K562 (cell line): ENCODE data around the gene KLF17. TPM values are rescaled to one million over a fixed set of nuclear protein-coding genes. Genes with fewer than 3 reads are reported as not detected.

Experiments
- ATAC-seq: fragments of 200-7000 bp; cut with Tn5 transposase; 3 replicates; pipeline ENCODE4 v1.9.1; 2020; ENCODE audit warnings: moderate library complexity
- BruUV-seq: library from RNA; stranded (reverse); fragments of 400-500 nt; replicated peaks from 2 replicates; lab custom pipeline; 2021; lab: Mats Ljungman, UMichigan
- CTCF ChIA-PET: fragments of 300-600 bp; formaldehyde crosslinking; extraction: SDS; loops from one replicate; lab custom pipeline; 2021; ENCODE audit warnings: low intra/inter-chr PET ratio; lab: Yijun Ruan, JAX
- POLR2A ChIA-PET: fragments of 300-600, 350-650 bp; sonication (Branson Sonifier 250); formaldehyde crosslinking; extraction: SDS; loops from one replicate; lab custom pipeline; 2021; ENCODE audit warnings: antibody characterized with exemption, inconsistent platforms; lab: Yijun Ruan, JAX
- DNase-seq, 4 experiments: peaks; one replicate each; pipeline versions ENCODE4 v3.0.0 to v3.0.0-alpha.2; 2011 to 2018; ENCODE audit warnings: low spot score in 3 of 4, mixed read lengths in 3 of 4; ENCODE audit errors: extremely low read depth in 1 of 4
- FAIRE-seq: peaks from 2 replicates; lab custom pipeline; 2011; peaks lifted over from hg19 to GRCh38; lab: Jason Lieb, UNC
- H2AFZ ChIP-seq: 2 replicates; pipeline ENCODE4 v1.6.0; 2011; ENCODE audit warnings: low read depth, low read length, control low read depth, inconsistent platforms
- H3K27ac ChIP-seq: fragments of 200-600 bp; 3 replicates; pipeline ENCODE4 v1.8.0; 2011; ENCODE audit warnings: low read depth, mild to moderate bottlenecking, control low read depth, inconsistent platforms, low read length, moderate library complexity, mixed read lengths; ENCODE audit errors: extremely low read depth
- H3K27me3 ChIP-seq, 2 experiments: fragments of 300-600 bp in 1 of 2; 2 replicates in 1 of 2; 3 replicates in 1 of 2; pipeline versions ENCODE4 v1.6.0 to v1.8.0; 2011; ENCODE audit warnings: inconsistent platforms in 2 of 2, low read length in 2 of 2, mild to moderate bottlenecking in 1 of 2, mixed read lengths in 1 of 2, moderate library complexity in 1 of 2; ENCODE audit not compliant: control insufficient read depth in 2 of 2, insufficient read depth in 2 of 2
- H3K36me3 ChIP-seq: fragments of 300-600 bp; 3 replicates; pipeline ENCODE4 v1.8.0; 2011; ENCODE audit warnings: mild to moderate bottlenecking, low read length, inconsistent platforms; ENCODE audit not compliant: control insufficient read depth, insufficient read depth
- H3K4me1 ChIP-seq, 2 experiments: fragments of 200-600 bp in 1 of 2; replicated peaks in 1 of 2; 2 replicates in 1 of 2; 3 replicates in 1 of 2; pipeline versions ENCODE4 v1.5.1 to v1.8.0; 2011; ENCODE audit warnings: inconsistent platforms in 2 of 2, low read length in 2 of 2, mild to moderate bottlenecking in 1 of 2, mixed read lengths in 1 of 2, moderate library complexity in 1 of 2; ENCODE audit not compliant: control insufficient read depth in 2 of 2, insufficient read depth in 2 of 2
- H3K4me2 ChIP-seq: 2 replicates; pipeline ENCODE4 v1.6.1; 2011; ENCODE audit warnings: low read length, control low read depth, inconsistent platforms, mixed read lengths; ENCODE audit not compliant: insufficient read depth
- H3K4me3 ChIP-seq: fragments of 200-600 bp; sonication (generic), shearing (Covaris generic); 2 replicates; pipeline ENCODE4 v1.5.1; 2016; ENCODE audit warnings: control low read depth, inconsistent platforms
- H3K79me2 ChIP-seq: fragments of 200-600 bp; 3 replicates; pipeline ENCODE4 v1.8.0; 2011; ENCODE audit warnings: low read length, inconsistent platforms; ENCODE audit not compliant: control insufficient read depth, insufficient read depth
- H3K9ac ChIP-seq, 2 experiments: 2 replicates each; pipeline versions ENCODE4 v1.6.0 to v1.6.1; 2011; ENCODE audit warnings: low read depth in 2 of 2, low read length in 2 of 2, control low read depth in 1 of 2, inconsistent platforms in 1 of 2, mild to moderate bottlenecking in 1 of 2, mixed read lengths in 1 of 2; ENCODE audit not compliant: insufficient read depth in 1 of 2
- H3K9me1 ChIP-seq: one replicate; pipeline ENCODE4 v1.6.0; 2011; ENCODE audit warnings: inconsistent platforms, mild to moderate bottlenecking, low read length, moderate library complexity; ENCODE audit not compliant: control insufficient read depth, insufficient read depth
- H3K9me3 ChIP-seq: replicated peaks from 2 replicates; pipeline ENCODE4 v1.5.1; 2011; ENCODE audit warnings: low read depth, low read length, inconsistent platforms; ENCODE audit not compliant: control insufficient read depth, insufficient read depth
- H4K20me1 ChIP-seq: replicated peaks from 2 replicates; pipeline ENCODE4 v1.6.1; 2011; ENCODE audit warnings: low read length, inconsistent platforms, mixed read lengths; ENCODE audit not compliant: control insufficient read depth, insufficient read depth
- ARNT ChIP-seq, 2 experiments: fragments of 450-650 bp; IDR thresholded peaks; 2 replicates each; pipeline ENCODE4 v1.6.1; 2016; ENCODE audit warnings: mild to moderate bottlenecking in 1 of 2
- FOSL1 ChIP-seq: fragments of 200-800 bp; sonication (Bioruptor generic); conservative IDR thresholded peaks from 2 replicates; pipeline ENCODE4 v1.6.1; 2016; ENCODE audit warnings: missing genetic modification characterization, missing compliant biosample characterization
- SP1 ChIP-seq: sonication (generic); formaldehyde crosslinking; IDR thresholded peaks from 2 replicates; pipeline ENCODE4 v1.8.1; 2022; ENCODE audit warnings: mild to moderate bottlenecking, missing genetic modification reagents
- WGBS: fragments of 100-300 bp; shearing (Covaris generic); methylation state at CpG from one replicate; pipeline ENCODE4 v1.1.6; 2016; ENCODE audit warnings: low coverage, mixed read lengths; ENCODE audit not compliant: insufficient coverage; ENCODE audit errors: missing lambda C conversion rate; 5-methylcytosine and 5-hydroxymethylcytosine counted together
- in situ Hi-C: fragments of 300-500 bp; cut with MboI; formaldehyde crosslinking; loops from 4 replicates; pipeline ENCODE4 v1.15.0; 2018; ENCODE audit warnings: inconsistent platforms, mixed read lengths
- intact Hi-C: fragments of 100-400 bp; cut with micrococcal nuclease; formaldehyde crosslinking; loops from 2 replicates; pipeline ENCODE4 v1.14.2; 2022
- polyA plus RNA-seq, 8 experiments: library from polyadenylated mRNA; depleted of rRNA in 4 of 8; stranded (reverse) in 5 of 8; unstranded in 3 of 8; fragments of >200 nt; fragmentation: Nextera tagmentation in 2 of 8; fragmentation: Illumina TruSeq in 1 of 8; extraction: Ambion mirVana in 2 of 8; extraction: Trizol in 1 of 8; gene quantifications; 2 replicates each; pipeline versions ENCODE4 v1.2.1 to v1.2.3, GENCODE V29; 2011 to 2014; ENCODE audit warnings: inconsistent platforms in 1 of 8, missing spikeins in 1 of 8
- total RNA-seq, 7 experiments: library from RNA; depleted of rRNA in 6 of 7; stranded (reverse); fragments of >200 nt in 6 of 7; fragmentation: Illumina TruSeq in 2 of 7; extraction: Trizol in 2 of 7; gene quantifications; 2 replicates each; pipeline versions ENCODE4 v1.2.1 to v1.2.3, GENCODE V29; 2011 to 2021; ENCODE audit warnings: low replicate concordance in 1 of 7
- TF ChIP-seq, protein P1 (sequence below), 2 experiments: fragments of 450-650 bp in 1 of 2; sonication (generic) in 1 of 2; formaldehyde crosslinking in 1 of 2; IDR thresholded peaks; 2 replicates each; pipeline versions ENCODE4 v1.7.1 to v1.9.0; 2016 to 2022; ENCODE audit warnings: inconsistent platforms in 1 of 2, mild to moderate bottlenecking in 1 of 2, missing genetic modification reagents in 1 of 2
- TF ChIP-seq, protein P2 (sequence below): fragments of 250-450 bp; sonication (Bioruptor Pico); IDR thresholded peaks from 2 replicates; pipeline ENCODE4 v1.9.0; 2021; ENCODE audit warnings: mild to moderate bottlenecking, inconsistent platforms
- TF ChIP-seq, protein P3 (sequence below): fragments of 450-650 bp; conservative IDR thresholded peaks from 2 replicates; pipeline ENCODE4 v1.6.1; 2016; ENCODE audit warnings: missing genetic modification characterization, low read depth, mild to moderate bottlenecking, control low read depth, missing compliant biosample characterization

The KLF17 gene
- total and polyA plus RNA-seq, 9 of the 15 experiments (the other 6 are each of a cell fraction or from before 2014, with no cell fraction given) = 0.01 to 0.24 (median 0.13) TPM; not detected in 6

DNA sequence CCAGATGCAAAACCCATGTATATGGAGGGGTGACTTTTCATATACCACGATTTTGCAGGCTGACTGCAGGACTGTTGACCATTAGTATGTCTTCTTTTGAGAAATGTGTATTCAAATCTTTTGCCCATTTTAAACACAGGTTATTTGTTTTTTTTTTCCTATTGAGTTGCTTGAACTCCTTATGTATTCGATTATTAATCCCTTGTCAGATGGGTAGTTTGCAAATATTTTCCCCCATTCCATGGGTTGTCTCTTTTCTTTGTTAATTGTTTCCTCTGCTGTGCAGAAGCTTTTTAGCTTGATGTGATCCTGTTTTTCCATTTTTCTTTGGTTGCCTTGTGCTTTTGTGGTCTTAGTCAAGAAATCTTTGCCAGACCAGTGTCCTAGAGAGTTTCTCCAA lies 24.6 kb upstream of the KLF17 start:
- ATAC-seq = no peak
- H3K79me2 ChIP-seq = no peaks in the 10 kb centered on the region
- CTCF ChIA-PET = no interaction called here
- TF ChIP-seq, protein P1, sequence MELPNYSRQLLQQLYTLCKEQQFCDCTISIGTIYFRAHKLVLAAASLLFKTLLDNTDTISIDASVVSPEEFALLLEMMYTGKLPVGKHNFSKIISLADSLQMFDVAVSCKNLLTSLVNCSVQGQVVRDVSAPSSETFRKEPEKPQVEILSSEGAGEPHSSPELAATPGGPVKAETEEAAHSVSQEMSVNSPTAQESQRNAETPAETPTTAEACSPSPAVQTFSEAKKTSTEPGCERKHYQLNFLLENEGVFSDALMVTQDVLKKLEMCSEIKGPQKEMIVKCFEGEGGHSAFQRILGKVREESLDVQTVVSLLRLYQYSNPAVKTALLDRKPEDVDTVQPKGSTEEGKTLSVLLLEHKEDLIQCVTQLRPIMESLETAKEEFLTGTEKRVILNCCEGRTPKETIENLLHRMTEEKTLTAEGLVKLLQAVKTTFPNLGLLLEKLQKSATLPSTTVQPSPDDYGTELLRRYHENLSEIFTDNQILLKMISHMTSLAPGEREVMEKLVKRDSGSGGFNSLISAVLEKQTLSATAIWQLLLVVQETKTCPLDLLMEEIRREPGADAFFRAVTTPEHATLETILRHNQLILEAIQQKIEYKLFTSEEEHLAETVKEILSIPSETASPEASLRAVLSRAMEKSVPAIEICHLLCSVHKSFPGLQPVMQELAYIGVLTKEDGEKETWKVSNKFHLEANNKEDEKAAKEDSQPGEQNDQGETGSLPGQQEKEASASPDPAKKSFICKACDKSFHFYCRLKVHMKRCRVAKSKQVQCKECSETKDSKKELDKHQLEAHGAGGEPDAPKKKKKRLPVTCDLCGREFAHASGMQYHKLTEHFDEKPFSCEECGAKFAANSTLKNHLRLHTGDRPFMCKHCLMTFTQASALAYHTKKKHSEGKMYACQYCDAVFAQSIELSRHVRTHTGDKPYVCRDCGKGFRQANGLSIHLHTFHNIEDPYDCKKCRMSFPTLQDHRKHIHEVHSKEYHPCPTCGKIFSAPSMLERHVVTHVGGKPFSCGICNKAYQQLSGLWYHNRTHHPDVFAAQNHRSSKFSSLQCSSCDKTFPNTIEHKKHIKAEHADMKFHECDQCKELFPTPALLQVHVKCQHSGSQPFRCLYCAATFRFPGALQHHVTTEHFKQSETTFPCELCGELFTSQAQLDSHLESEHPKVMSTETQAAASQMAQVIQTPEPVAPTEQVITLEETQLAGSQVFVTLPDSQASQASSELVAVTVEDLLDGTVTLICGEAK (IDR thresholded peaks at IDR 0.05) = peak; percentile 39; the same call in 1 of the 2 replicates
- TF ChIP-seq, protein P1 (CRISPR knock-in tag; IDR thresholded peaks at IDR 0.05) = no peak
- TF ChIP-seq, protein P2, sequence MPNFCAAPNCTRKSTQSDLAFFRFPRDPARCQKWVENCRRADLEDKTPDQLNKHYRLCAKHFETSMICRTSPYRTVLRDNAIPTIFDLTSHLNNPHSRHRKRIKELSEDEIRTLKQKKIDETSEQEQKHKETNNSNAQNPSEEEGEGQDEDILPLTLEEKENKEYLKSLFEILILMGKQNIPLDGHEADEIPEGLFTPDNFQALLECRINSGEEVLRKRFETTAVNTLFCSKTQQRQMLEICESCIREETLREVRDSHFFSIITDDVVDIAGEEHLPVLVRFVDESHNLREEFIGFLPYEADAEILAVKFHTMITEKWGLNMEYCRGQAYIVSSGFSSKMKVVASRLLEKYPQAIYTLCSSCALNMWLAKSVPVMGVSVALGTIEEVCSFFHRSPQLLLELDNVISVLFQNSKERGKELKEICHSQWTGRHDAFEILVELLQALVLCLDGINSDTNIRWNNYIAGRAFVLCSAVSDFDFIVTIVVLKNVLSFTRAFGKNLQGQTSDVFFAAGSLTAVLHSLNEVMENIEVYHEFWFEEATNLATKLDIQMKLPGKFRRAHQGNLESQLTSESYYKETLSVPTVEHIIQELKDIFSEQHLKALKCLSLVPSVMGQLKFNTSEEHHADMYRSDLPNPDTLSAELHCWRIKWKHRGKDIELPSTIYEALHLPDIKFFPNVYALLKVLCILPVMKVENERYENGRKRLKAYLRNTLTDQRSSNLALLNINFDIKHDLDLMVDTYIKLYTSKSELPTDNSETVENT (CRISPR knock-in tag) = no peak
- no peak for TF ChIP-seq SP1 (CRISPR knock-in tag)
- TF ChIP-seq ARNT (IDR thresholded peaks at IDR 0.05) = 0 out of 4 replicates have a peak, but pooled peaks of 1 of the 2 experiments have one; percentile 9
- TF ChIP-seq, protein P3, sequence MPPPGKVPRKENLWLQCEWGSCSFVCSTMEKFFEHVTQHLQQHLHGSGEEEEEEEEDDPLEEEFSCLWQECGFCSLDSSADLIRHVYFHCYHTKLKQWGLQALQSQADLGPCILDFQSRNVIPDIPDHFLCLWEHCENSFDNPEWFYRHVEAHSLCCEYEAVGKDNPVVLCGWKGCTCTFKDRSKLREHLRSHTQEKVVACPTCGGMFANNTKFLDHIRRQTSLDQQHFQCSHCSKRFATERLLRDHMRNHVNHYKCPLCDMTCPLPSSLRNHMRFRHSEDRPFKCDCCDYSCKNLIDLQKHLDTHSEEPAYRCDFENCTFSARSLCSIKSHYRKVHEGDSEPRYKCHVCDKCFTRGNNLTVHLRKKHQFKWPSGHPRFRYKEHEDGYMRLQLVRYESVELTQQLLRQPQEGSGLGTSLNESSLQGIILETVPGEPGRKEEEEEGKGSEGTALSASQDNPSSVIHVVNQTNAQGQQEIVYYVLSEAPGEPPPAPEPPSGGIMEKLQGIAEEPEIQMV (tag) = peak; percentile 63; the same call in 1 of the 2 replicates
- peak; percentile 23; the same call in 1 of the 2 replicates for TF ChIP-seq FOSL1 (tag)

More for the DNA sequence above, 24.6 kb upstream of the KLF17 start:
- Histone ChIP-seq H3K27me3 (no peaks in the 10 kb centered on the region; a peak in 1 of 5 replicates), H3K36me3 (no peaks in the 10 kb centered on the region), H3K4me3 (no peak overlapping the region), H2AFZ (peak overlapping the region; percentile 37), H3K9ac (no peak overlapping the region), H3K4me1 (peaks cover 3 to 20% of the 10 kb centered on the region in 2 experiments; a peak in 3 of 5 replicates), H3K4me2 (peak overlapping the region; percentile 28), H3K9me3 (peaks cover 4% of the 10 kb centered on the region), H4K20me1 (no peaks in the 10 kb centered on the region), H3K27ac (no peak overlapping the region), H3K9me1 (no peaks in the 10 kb centered on the region)
- WGBS = 7% methylated on average over 2 of the region's 2 CpGs
- FAIRE-seq = no peak
- intact Hi-C loops = loop anchor here (5.0 to 10.0 kb wide), 2 partner anchors 291 to 503 kb away; no protein-coding TSS in a partner anchor
- DNase-seq = no peak
- in situ Hi-C loops = loop anchor here (10.0 kb wide), 1 partner anchor 201 kb away; no protein-coding TSS in a partner anchor
- BruUV-seq = no TSS peak
- POLR2A ChIA-PET = interaction anchor here (0.6 to 1.7 kb wide), 4 partner anchors 10 to 119 kb away, joined by 3 to 7 read pairs (median 5); partner anchors contain the start of gene DMAP1
